Body of pancreas (tissue), 4 donors: ENCODE data around the gene HES7.

Experiments
- CTCF ChIP-seq, 7 experiments: fragments of 450-650 bp in 4 of 7; fragments of 200-600 bp in 3 of 7; sonication (generic) in 3 of 7; IDR thresholded peaks; one replicate each; pipeline ENCODE4 v1.5.1; 2016 to 2019; ENCODE audit warnings: antibody characterized with exemption in 7 of 7
- POLR2A ChIP-seq, 3 donors: fragments of 450-650 bp; IDR thresholded peaks; one replicate each; pipeline ENCODE4 v1.6.1; 2016; ENCODE audit warnings: antibody characterized with exemption in 3 of 3, mild to moderate bottlenecking in 2 of 3

- TF ChIP-seq CTCF (IDR thresholded peaks at IDR 0.05) (no peak), POLR2A (IDR thresholded peaks at IDR 0.05) (peak in 1 of 3 donors; percentile 68)
Measured at GRCh38 chr17:8154608-8155155, 30.8 kb upstream of the HES7 start.
